RWPE1 (cell line): ENCODE results near the gene KRT85.

Source experiments
- CTCF ChIA-PET: fragments of 350-600 bp; sonication (Branson Sonifier 250); formaldehyde crosslinking; extraction: SDS; loops from one replicate; lab custom pipeline; 2021; lab: Yijun Ruan, JAX
- POLR2A ChIA-PET: fragments of 400-600 bp; formaldehyde crosslinking; extraction: SDS; loops from one replicate; lab custom pipeline; 2020; ENCODE audit warnings: antibody characterized with exemption; ENCODE audit not compliant: low non-redundant PET; lab: Yijun Ruan, JAX
- DNase-seq: peaks from one replicate; pipeline ENCODE4 v3.0.0; 2012; ENCODE audit warnings: low spot score
- H3K27ac ChIP-seq: fragments of 450-650 bp; 2 replicates; pipeline ENCODE4 v1.5.1; 2017
- CTCF ChIP-seq: fragments of 450-650 bp; conservative IDR thresholded peaks from 2 replicates; pipeline ENCODE4 v1.5.1; 2017; ENCODE audit warnings: low read depth, mild to moderate bottlenecking

The KRT85 gene

GRCh38 chr12:52382854-52383253 lies 15.6 kb upstream of the KRT85 start:
- no peak overlapping the region for H3K27ac ChIP-seq
- TF ChIP-seq CTCF, result no peak
- DNase-seq, result no peak
- POLR2A ChIA-PET, result no interaction called here
- CTCF ChIA-PET, result interaction anchor here (0.8 to 1.5 kb wide), 2 partner anchors 11 to 125 kb away, joined by 3 to 4 read pairs; no protein-coding TSS in a partner anchor

GRCh38 chr12:52381206-52381605 lies 13.9 kb upstream of the KRT85 start:
- no peak overlapping the region for H3K27ac ChIP-seq
- DNase-seq, result no peak
- ChIA-PET CTCF (interaction anchor here (0.7 to 1.5 kb wide), 3 partner anchors 19 to 128 kb away, joined by 3 to 4 read pairs (median 3); no protein-coding TSS in a partner anchor), POLR2A (no interaction called here)
- no peak for TF ChIP-seq CTCF

GRCh38 chr12:52380271-52380694 lies 13.0 kb upstream of the KRT85 start:
- H3K27ac ChIP-seq, result no peak overlapping the region
- no peak for DNase-seq
- ChIA-PET CTCF (interaction anchor here (0.7 to 1.7 kb wide), 7 partner anchors 19 to 458 kb away, joined by 3 to 4 read pairs (median 3); no protein-coding TSS in a partner anchor), POLR2A (no interaction called here)
- TF ChIP-seq CTCF, result no peak; the same call in 1 of the 2 replicates

- no peak overlapping the region for H3K27ac ChIP-seq
- POLR2A ChIA-PET, result no interaction called here
- CTCF ChIA-PET, result interaction anchor here (0.5 to 1.7 kb wide), 5 partner anchors 142 to 601 kb away, joined by 3 to 4 read pairs (median 3); no protein-coding TSS in a partner anchor
- TF ChIP-seq CTCF, result no peak
- DNase-seq, result no peak
Observed at GRCh38 chr12:52379536-52379935, 12.3 kb upstream of the KRT85 start.

GRCh38 chr12:52378091-52378490 lies 10.8 kb upstream of the KRT85 start:
- TF ChIP-seq CTCF, result no peak
- POLR2A ChIA-PET, result no interaction called here
- CTCF ChIA-PET, result interaction anchor here (0.5 kb wide), 1 partner anchor 223 kb away, joined by 3 read pairs; no protein-coding TSS in a partner anchor

GRCh38 chr12:52377266-52377665 lies 10.0 kb upstream of the KRT85 start:
- POLR2A ChIA-PET, result no interaction called here
- TF ChIP-seq CTCF, result no peak
- CTCF ChIA-PET, result interaction anchor here (0.5 kb wide), 1 partner anchor 223 kb away, joined by 3 read pairs; no protein-coding TSS in a partner anchor
- no peak overlapping the region for H3K27ac ChIP-seq
- DNase-seq, result no peak

More at GRCh38 chr12:52378091-52378490, 10.8 kb upstream of the KRT85 start:
- DNase-seq, result no peak
- H3K27ac ChIP-seq, result no peak overlapping the region
